ENCODE data around the gene PIBF1.
"Not testable (repeated sequence)": the region's sequence is repeated elsewhere in the genome, so short reads cannot be mapped to it uniquely, and the experiment has no call there.

The PIBF1 gene

DNA sequence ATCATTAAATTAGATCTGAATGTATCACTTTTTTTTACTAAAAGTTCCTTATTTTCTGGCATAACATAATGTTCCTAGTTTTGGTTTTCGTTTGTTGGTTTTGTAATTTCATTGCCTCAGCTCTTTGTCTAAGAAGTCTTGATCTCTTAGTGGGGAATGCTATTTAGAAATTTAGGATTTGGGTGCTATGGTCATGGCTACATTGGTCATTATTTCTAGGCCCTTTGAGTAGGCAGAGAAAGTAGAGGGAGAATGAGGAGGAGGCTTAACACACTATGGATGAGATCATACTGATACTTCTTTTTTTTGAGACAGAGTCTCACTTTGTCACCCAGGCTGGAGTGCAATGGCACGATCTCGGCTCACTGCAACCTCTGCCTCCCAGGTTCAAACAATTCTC, 41.8 kb downstream of the PIBF1 start:
- no peak for DNase-seq

- DNase-seq = no peak
These were observed 52.7 kb downstream of the PIBF1 start for GRCh38 chr13:72834601-72835000.

DNA sequence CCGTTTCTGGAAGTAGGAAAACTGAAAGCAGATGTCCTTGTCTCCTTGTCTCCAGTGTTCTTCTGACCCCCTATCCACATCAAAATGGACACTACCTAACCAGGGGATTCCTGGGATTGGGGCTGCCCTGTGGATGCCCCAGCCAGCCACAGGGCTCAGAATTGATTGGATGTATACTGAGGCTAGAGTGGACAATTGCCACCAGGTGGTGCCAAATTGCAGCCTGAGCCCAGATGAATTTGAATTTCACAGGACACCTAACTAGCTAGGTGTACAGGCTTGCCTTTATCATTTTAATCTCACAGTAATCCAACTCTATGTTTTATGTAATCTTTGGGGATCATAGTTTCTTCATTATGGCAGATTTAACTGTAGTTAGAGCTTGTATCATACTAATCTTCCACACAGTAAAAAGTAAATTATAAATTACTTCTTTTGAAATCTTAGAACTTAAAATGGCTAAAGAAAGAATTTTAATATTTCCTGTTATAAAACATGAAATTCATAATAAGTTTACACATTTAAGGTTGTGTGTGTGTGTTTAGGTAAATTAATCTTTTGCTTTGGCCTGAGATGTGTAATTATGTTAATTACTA, 58.0 kb downstream of the PIBF1 start:
- DNase-seq = peak; percentile 19

DNA sequence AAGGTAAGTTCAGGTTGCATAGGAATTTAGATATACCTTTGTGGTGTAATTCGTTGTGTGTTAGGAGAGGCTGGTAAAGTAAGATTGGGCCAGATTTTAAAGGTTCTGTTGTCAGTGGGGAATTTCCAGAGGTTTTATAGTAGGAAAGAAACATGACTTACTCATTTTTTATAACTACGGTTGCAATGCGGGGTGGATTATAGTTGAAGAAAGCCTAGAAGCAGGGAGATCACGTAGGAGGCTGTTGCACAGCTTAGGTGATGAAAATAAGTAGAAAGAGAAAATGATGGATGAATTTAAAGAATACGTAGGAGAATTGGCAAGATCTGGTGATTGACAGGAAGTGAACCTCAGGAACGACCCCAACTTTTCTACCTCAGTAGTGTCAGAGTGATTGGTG, 61.1 kb downstream of the PIBF1 start:
- DNase-seq = no peak

- DNase-seq = not testable (repeated sequence)
These were observed 63.2 kb downstream of the PIBF1 start for GRCh38 chr13:72845148-72845547.

- no peak for DNase-seq
These were observed 67.6 kb downstream of the PIBF1 start for GRCh38 chr13:72849571-72849970.

- no peak for DNase-seq
These were observed 69.2 kb downstream of the PIBF1 start for GRCh38 chr13:72850959-72851677.

- DNase-seq = no peak
These were observed 69.7 kb downstream of the PIBF1 start for GRCh38 chr13:72851678-72852014.

GRCh38 chr13:72852207-72852606, 70.3 kb downstream of the PIBF1 start:
- DNase-seq = no peak

- DNase-seq = no peak
These were observed 71.1 kb downstream of the PIBF1 start for GRCh38 chr13:72853000-72853399.

GRCh38 chr13:72864142-72865011, 82.4 kb downstream of the PIBF1 start:
- DNase-seq = no peak

GRCh38 chr13:72868229-72868628, 86.3 kb downstream of the PIBF1 start:
- DNase-seq = no peak

DNA sequence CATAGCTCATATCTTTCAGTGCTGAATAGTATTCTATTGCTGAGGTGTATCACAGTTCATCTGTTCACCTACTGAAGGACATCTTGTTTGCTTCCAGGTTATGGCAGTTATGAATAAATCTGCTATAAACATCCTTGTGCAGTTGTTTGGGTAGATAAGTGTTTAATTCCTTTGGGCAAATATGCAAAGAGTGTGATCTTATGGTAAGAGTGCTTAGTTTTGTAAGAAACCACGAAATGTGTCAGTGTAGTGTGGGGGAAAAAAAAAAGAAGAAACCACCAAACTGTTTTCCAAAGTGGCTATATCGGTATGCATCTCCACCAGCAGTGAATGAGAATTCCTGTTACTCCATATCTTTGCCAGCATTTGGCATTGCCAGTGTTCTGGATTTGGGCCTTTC, 93.3 kb downstream of the PIBF1 start:
- DNase-seq = no peak

GRCh38 chr13:72884101-72884500, 102.2 kb downstream of the PIBF1 start:
- no peak for DNase-seq

- DNase-seq = no peak
These were observed 104.5 kb downstream of the PIBF1 start for GRCh38 chr13:72886272-72887067.

DNA sequence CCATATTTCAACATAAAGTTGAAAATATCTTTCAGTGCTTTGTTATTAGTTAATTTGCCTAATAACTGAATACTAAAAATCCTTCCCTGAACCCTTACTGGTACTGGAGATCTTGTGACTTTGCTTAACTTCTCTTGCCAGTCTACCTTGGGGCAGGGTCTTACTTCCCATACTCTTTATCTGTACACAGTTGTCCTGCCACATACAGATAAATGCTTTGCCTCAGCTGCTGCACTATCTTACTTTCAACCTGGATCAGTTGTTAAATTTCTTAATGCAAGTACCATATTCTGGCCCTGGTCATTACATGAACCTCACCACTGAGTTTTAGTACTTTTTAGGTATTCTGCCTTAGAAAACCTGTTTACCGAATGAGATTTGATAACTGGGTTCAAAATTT, 107.6 kb downstream of the PIBF1 start:
- DNase-seq = no peak

DNA sequence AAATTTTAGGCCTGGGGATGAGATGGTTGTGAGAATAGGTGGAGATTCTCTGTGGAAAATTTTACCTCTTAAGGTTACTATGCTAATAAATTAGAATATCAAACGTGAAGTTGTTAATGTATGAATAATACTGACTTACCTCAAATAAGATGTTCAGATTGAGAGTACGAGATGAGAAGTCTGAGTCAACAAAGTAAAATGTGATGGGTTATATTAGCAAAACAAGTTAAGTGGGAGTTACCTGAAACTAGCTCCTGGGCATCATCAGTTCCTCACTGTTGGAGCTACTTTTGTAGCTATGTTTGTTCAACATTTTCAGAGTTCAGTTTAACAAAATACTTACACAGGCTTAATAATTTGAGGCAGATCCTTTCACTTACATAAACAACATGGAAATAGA, 108.6 kb downstream of the PIBF1 start:
- no peak for DNase-seq

DNA sequence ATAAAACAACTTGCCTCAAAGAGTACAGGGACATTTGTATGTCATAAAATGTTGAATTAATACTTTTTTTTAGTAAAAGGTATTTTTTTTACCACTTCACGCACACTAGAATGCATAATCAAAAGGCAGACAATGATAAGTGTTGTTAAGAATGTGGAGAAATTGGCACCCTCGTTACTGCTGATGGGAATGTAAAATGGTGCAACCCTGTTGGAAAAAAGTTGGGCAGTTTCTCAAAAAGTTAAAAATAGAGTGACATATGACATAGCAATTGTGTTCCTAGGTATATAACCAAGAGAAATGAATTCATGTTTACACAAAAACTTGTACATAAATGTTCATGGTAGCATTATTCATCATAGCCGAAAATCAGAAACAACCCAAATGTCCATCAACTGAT, 109.5 kb downstream of the PIBF1 start:
- DNase-seq = no peak

- no peak for DNase-seq
These were observed 114.9 kb downstream of the PIBF1 start for GRCh38 chr13:72896869-72897268.

DNA sequence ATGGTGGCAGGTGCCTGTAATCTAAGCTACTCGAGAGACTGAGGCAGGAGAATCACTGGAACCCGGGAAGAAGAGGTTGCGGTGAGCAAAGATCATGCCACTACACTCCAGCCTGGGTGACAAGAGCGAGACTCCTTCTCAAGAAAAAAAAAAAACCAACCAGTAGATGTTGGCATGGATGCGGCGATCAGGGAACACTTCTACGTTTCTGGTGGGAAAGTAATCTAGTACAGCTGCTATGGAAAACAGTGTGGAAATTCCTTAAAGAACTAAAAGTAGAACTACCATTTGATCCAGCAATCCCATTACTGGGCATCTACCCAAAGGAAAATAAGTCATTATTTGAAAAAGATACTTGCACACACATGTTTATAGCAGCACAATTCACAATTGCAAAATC, 119.6 kb downstream of the PIBF1 start:
- not testable (repeated sequence) for DNase-seq

GRCh38 chr13:72908416-72908815, 126.5 kb downstream of the PIBF1 start:
- DNase-seq = no peak

DNA sequence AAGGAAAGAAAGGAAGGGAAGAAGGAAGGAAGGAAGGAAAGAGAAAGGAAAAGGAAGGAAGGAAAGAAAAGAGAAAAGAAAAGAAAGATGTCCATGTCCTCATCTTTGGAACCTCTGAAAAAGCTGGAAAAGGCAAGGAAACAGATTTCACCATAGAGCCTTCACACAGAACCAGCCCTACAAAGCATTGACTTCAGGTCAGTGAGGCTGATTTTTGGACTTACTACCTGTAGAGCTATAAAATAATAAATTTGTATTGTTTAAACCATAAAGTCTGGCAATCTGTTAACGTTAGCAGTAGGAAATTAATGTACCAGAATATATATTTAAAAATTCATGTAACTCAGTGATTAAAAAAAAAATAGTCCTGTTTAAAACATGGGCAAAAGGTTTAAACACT, 130.0 kb downstream of the PIBF1 start:
- no peak for DNase-seq

DNA sequence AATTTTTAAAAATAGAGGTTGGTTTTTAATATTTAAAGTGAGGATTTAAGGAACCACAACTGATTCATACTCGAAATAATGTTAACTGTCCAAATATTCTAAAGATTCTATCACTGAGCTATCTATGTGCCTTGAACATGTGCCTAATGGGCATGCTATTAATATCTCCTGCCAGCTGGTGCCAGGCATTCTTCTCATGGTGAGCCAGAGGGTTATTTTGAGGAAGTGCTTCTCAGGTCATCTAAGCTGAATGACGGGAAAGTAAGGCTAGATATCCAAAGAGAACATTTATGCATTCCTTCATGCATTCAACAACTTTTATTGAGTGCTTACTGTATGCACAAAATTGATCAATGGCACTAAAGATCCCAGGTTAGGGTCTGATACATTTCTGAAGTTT, 138.2 kb downstream of the PIBF1 start:
- no peak for DNase-seq
